ENCODE data around the gene OR51S1.
A peak's percentile ranks its signal among the peaks of the same experiment; 100 is the strongest.
"Not testable (repeated sequence)": the region's sequence is repeated elsewhere in the genome, so short reads cannot be mapped to it uniquely, and the experiment has no call there.

The OR51S1 gene

DNA sequence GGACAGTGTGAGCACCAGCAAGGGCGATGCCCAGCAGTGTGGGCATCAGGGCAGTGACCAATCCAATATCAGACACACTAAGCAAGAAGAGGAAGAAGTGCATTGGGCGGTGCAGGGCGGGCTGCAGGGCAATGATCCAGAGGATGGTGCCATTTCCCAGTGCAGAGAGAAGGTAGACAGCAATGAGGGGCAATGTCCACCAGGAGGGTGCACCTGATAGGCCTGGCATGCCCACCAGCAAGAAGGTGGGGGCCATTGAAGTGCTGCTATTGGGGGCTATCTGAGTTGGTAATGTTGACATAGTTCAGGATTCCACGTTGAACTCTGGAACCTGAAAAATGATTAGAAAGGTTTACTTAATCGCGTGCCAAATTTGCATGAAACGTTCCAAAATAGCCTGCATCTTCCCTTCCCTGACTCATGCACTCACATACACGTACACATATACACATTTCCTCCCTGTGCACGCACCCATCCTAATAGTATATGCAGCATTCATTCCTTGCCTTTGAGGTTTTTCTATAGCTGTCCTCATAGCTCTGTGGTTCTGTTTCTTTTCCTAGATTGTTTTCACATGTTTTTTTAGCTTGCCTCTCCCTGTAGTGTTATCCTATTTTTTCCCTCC, at the start of gene OR51S1:
TSS of gene OR51S1 (minus strand) at position 301 of the 625 bp plus-strand sequence. CDS start at position 301, 0 bp downstream.
- DNase-seq (ENCODE audit: low spot score) (no peak), FAIRE-seq (no peak)

DNA sequence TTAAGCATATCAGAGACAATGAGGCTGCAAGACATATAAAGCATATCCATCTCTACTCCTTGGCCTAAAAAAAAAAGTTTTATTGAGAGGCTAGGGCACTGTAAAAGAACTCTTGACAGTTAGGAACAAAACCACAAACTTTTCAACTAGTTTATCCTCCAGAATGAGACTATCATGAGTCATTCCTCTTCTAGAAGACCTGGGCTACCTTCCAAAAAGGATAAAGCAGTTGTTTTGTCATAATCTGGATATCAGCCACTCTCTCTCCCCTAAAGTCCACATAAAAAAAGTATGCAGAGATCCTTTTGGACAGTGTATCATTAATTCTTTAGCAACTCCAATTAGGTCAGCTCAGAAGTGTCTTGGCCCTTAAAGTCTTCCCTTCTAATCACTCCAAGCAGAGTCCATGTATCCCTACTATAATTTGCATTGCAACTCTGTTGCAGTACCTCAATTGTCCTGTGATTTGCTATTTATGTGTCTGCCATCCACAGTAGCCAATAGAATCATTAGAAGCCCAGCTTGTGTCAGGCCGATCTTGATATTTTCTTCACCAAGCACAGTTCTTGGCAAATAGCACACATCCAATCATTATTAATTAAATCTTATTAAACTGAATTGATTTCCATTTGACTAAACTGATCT, 43.1 kb upstream of the OR51S1 start:
- peak; percentile 75 for DNase-seq (ENCODE audit: low spot score)
- peak; percentile 91 for FAIRE-seq

DNA sequence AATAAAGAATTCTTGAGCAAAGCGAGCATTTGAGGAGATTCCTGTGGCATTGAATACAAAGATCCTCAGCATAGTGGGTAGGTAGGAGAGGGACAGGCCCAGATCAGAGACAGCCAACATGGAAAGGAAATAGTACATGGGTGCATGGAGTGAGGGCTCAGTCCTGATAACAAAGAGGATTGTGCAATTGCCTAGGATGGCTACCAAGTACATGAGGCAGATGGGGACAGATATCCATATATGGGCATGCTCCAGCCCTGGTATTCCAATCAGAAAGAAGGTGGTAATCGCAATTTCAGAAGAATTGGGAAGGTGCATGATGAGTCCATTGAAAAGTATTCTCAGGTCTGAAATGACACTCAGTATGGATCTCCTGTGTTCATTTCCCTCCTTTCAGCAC, 41.3 kb upstream of the OR51S1 start:
- FAIRE-seq (no peak), DNase-seq (ENCODE audit: low spot score) (no peak)

GRCh38 chr11:4887591-4887990, 38.6 kb upstream of the OR51S1 start:
- FAIRE-seq (no peak), DNase-seq (ENCODE audit: low spot score) (no peak)

- FAIRE-seq (no peak), DNase-seq (ENCODE audit: low spot score) (no peak)
Measured at GRCh38 chr11:4886186-4886585, 37.2 kb upstream of the OR51S1 start.

DNA sequence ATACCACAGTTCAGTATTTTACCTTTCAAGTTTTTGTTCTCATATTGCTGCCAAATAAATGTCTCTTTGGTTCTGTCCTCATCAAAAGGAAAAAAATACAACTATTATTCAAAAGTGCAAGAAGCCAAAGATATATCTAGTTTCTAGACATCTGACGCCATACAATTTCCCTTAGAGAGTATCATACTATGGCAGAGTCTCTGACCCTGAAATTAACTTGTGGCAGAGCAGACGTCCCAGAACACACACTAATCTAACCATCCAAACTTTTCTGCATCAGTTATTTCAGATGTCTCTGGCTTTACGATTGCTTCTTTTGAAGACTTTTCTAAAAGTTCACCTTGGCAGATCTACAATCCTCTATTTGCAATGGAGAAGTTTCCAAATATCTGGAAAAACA, 35.4 kb upstream of the OR51S1 start:
- DNase-seq (ENCODE audit: low spot score) (no peak), FAIRE-seq (no peak)

GRCh38 chr11:4882543-4882942, 33.5 kb upstream of the OR51S1 start:
- no peak for FAIRE-seq

DNA sequence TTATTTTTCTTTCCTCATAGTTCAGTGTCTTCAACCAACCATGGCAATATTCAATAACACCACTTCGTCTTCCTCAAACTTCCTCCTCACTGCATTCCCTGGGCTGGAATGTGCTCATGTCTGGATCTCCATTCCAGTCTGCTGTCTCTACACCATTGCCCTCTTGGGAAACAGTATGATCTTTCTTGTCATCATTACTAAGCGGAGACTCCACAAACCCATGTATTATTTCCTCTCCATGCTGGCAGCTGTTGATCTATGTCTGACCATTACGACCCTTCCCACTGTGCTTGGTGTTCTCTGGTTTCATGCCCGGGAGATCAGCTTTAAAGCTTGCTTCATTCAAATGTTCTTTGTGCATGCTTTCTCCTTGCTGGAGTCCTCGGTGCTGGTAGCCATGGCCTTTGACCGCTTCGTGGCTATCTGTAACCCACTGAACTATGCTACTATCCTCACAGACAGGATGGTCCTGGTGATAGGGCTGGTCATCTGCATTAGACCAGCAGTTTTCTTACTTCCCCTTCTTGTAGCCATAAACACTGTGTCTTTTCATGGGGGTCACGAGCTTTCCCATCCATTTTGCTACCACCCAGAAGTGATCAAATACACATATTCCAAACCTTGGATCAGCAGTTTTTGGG, 33.0 kb upstream of the OR51S1 start, which contains the start of gene OR51T1:
TSS of gene OR51T1 (plus strand) at position 41 of the 641 bp plus-strand sequence. CDS start at position 41, 0 bp downstream.
- peak; percentile 4 for DNase-seq (ENCODE audit: low spot score)
- no peak for FAIRE-seq

More at GRCh38 chr11:4882543-4882942, 33.5 kb upstream of the OR51S1 start:
- DNase-seq (ENCODE audit: low spot score): no peak

DNA sequence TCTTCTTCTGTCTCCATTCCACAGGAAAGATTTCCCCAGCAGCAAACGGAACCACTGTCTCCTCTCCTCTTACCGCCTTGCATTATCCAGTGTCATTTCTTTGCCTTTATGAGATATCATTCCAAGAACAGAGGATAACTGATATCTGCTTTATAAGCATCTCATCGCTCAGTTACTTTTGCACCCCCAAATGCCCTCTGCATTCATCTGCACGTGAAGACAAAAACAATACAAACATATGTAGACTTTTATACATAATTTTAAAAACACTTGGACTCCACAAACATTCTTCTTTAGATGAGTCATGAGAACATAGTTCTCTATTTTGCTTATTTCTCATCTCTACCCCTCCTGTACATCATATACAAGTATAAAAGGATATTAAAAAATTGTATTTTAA, 32.2 kb upstream of the OR51S1 start:
- FAIRE-seq: no peak

GRCh38 chr11:4865855-4866254, 16.8 kb upstream of the OR51S1 start:
- FAIRE-seq: no peak
- DNase-seq (ENCODE audit: low spot score): no peak

More for the DNA sequence above, 32.2 kb upstream of the OR51S1 start:
- DNase-seq (ENCODE audit: low spot score): no peak

DNA sequence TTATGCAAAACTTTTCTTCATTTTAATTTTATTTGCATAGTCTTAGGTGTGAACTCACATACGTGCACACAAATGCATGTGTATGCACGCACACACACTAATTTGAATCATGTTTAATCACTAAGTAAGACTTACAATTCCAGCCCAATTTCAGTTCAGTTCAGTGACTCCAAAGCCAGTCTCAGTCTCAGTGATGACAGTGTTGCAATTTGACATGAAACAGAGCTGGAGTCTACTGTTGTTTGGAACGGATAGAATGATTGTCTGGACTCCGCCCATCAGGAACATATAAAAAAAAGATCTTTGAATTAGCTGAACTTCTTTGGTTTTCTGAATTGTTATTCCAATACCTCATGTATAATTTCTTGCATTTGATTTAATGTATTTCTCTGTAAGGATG, 14.9 kb upstream of the OR51S1 start:
- no peak for FAIRE-seq

GRCh38 chr11:4862447-4863236, 13.6 kb upstream of the OR51S1 start:
- no peak for FAIRE-seq
- no peak for DNase-seq (ENCODE audit: low spot score)

More for the DNA sequence above, 14.9 kb upstream of the OR51S1 start:
- DNase-seq (ENCODE audit: low spot score): no peak

DNA sequence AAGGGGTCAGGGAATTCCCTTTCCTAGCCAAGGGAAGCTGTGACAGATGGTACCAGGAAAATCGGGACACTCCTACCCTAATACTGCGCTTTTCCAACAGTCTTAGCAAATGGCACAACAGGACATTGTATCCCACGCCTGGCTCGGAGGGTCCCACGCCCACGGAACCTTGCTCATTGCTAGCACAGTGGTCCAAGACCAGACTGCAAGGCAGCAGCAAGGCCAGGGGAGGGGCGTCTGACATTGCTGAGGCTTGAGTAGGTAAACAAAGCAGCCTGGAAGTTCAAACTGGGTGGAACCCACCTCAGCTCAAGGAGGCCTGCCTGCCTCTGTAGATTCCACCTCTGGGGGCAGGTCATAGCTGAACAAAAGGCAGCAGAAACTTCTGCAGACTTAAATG, 5.3 kb upstream of the OR51S1 start:
- DNase-seq (ENCODE audit: low spot score); FAIRE-seq: not testable (repeated sequence)

DNA sequence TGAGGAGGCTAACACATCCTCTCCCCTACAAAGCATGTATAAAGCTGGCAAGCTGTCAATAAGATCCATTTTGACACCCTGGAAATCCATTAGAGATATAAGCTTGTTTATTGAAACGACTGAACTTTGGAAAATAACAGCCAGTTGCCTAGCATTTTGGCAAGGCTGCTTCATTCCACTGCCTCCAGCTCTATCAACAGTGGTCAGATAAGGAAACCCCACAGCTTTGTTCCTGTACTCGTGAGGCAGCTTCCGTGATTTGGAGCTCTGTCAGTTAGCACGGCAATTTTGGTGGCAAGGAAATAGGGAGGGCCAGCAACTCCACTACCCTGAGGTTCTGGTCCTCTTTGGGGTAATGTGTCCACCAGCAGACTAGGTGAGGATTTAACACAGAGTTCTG, 2.0 kb upstream of the OR51S1 start:
- DNase-seq (ENCODE audit: low spot score): no peak
- no peak for FAIRE-seq

DNA sequence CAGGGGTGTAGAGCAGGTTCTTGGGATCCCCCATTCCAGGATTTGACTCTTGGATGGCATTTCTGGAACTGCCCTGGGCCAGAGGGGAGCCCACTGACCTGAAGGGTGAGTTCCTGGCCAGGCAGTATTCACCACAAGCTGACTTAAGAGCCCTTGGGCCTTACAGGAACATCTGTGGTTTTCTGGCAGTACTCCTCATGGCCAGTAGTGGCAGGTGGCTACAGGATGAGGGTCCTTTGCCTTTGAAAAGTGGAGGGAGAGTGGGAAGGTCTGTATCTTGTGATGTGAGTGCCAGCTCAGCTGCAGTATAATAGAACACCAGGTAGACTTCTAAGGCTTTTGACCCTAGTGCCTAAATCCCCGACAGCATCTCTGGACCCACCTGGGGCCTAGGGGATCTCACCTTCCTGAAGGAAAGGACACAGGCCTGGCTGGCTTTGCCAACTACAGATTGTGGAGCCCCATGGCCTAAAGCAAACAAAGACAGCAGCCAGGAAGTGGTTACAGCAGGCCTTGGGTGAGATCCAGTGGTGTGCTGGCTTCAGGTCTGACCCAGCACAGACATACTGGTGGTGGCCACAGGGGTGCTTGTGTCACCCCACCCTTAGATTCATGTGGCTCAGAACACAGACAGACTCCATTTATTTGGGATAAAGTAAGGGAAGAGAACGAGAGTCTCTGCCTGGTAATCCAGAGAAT, 9.0 kb downstream of the OR51S1 start:
- FAIRE-seq (no peak), DNase-seq (ENCODE audit: low spot score) (no peak)

DNA sequence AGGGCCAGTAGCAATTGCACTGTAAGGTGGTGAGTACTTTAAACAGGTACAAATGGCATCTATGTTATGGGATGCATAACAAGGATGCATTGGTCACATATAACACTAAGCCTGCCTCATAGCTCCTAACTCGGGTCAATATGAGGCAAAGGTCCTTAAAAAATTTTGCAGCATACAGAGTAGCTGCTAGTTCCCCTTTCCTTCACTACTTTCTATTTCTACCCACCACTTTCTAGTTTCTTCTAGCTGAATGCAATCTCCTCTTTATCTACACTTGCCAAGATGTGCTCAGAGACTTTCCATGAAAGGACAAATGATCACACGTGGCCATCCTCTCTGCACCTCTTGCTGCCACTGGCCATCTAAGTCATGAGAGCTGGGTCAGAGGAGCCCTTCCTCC, 18.1 kb downstream of the OR51S1 start:
- no peak for DNase-seq (ENCODE audit: low spot score)
- no peak for FAIRE-seq

- FAIRE-seq (no peak), DNase-seq (ENCODE audit: low spot score) (no peak)
Measured at GRCh38 chr11:4830346-4830745, 18.7 kb downstream of the OR51S1 start.

DNA sequence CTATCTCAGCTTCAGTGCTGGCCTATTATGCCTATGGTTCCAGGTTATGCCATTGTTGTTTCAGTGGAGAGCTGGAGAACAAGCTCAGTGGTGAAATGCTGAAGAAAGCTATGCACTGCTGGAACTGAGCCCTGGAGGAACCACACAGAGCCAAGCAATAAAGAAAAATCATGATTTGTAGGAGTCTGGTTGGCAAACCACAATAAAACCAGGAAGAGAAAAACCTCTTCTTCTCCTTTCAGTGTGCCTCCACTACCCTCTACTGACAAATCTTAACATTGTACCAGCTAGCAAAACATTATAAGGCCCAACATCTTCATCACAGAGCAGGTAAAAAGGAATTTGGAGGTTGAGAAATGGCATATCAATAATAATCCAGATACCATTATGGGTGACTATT, 22.6 kb downstream of the OR51S1 start:
- DNase-seq (ENCODE audit: low spot score): no peak

GRCh38 chr11:4825132-4825531, 23.9 kb downstream of the OR51S1 start:
- DNase-seq (ENCODE audit: low spot score): no peak
- FAIRE-seq: no peak

More for the DNA sequence above, 22.6 kb downstream of the OR51S1 start:
- FAIRE-seq: no peak

GRCh38 chr11:4821021-4821420, 28.0 kb downstream of the OR51S1 start, which contains the start of gene OR51F2:
TSS of gene OR51F2 (plus strand) at chr11:4821321. CDS start at chr11:4821422, 101 bp downstream.
- no peak for FAIRE-seq
- no peak for DNase-seq (ENCODE audit: low spot score)

- DNase-seq (ENCODE audit: low spot score) (no peak), FAIRE-seq (no peak)
Measured at GRCh38 chr11:4809246-4809645, 39.8 kb downstream of the OR51S1 start.
